Activated CD4-positive, alpha-beta T cell treated with anti-CD3 and anti-CD28 coated beads for 36 hours (primary cell): Measurements from ENCODE around the gene SMAGP. TPM values are rescaled to one million over a fixed set of nuclear protein-coding genes. Genes with fewer than 3 reads are reported as not detected.
"Not testable (repeated sequence)": the region's sequence is repeated elsewhere in the genome, so short reads cannot be mapped to it uniquely, and the experiment has no call there.

Source experiments
- ATAC-seq: fragments of 200-7000 bp; cut with Tn5 transposase; one replicate; pipeline ENCODE4 v1.10.0; 2021; ENCODE audit warnings: mild to moderate bottlenecking, moderate library complexity
- CTCF ChIA-PET: fragments of 350-600 bp; sonication (Branson Sonifier 250); formaldehyde crosslinking; loops from one replicate; lab custom pipeline; 2021; ENCODE audit warnings: antibody characterized with exemption; lab: Charles Lee
- POLR2A ChIA-PET: fragments of 350-600 bp; sonication (Branson Sonifier 250); formaldehyde crosslinking; loops from one replicate; lab custom pipeline; 2021; ENCODE audit warnings: antibody characterized with exemption, inconsistent platforms; lab: Charles Lee
- DNase-seq: peaks from one replicate; pipeline ENCODE4 v3.0.0-alpha.2; 2020
- H3K27ac Mint-ChIP-seq: one replicate; pipeline ENCODE4 v1.8.0; 2021; ENCODE audit warnings: mixed read lengths
- H3K27me3 Mint-ChIP-seq: one replicate; pipeline ENCODE4 v1.8.0; 2021; ENCODE audit warnings: mixed read lengths
- H3K36me3 Mint-ChIP-seq: one replicate; pipeline ENCODE4 v1.8.0; 2021; ENCODE audit warnings: low read depth, mixed read lengths
- H3K4me1 Mint-ChIP-seq: one replicate; pipeline ENCODE4 v1.8.0; 2021; ENCODE audit warnings: mixed read lengths
- H3K4me3 Mint-ChIP-seq: one replicate; pipeline ENCODE4 v1.8.0; 2021; ENCODE audit warnings: mild to moderate bottlenecking, moderate library complexity, mixed read lengths
- H3K9me3 Mint-ChIP-seq: one replicate; pipeline ENCODE4 v1.8.0; 2021; ENCODE audit warnings: low read depth, mixed read lengths
- intact Hi-C, 2 experiments: fragments of 100-400 bp; cut with DNase I in 1 of 2; cut with micrococcal nuclease in 1 of 2; formaldehyde crosslinking; loops; one replicate each; pipeline versions ENCODE4 v1.14.2 to v1.15.1; 2022 to 2024; cut with DNase I, micrococcal nuclease
- total RNA-seq, 2 experiments: library from RNA; stranded (reverse); gene quantifications; one replicate each; pipeline ENCODE4 v1.2.3, GENCODE V29; 2021

Gene SMAGP
- total RNA-seq = under 1 TPM; 0.69 to 0.86 TPM

- Mint-ChIP-seq H3K4me1 (peaks cover 18% of the 10 kb centered on the region), H3K27me3 (peaks cover 14% of the 10 kb centered on the region), H3K27ac (no peak within 1 kb of the TSS), H3K4me3 (peak within 1 kb of the TSS; percentile 78), H3K9me3 (peaks cover 2% of the 10 kb centered on the region), H3K36me3 (no peaks in the 10 kb centered on the region)
- CTCF ChIA-PET = interaction anchor here (0.6 to 5.2 kb wide), 11 partner anchors 9 to 281 kb away, joined by 3 to 71 read pairs (median 4); partner anchors contain the start of gene POU6F1
- POLR2A ChIA-PET = interaction anchor here (0.6 to 1.1 kb wide), 5 partner anchors 30 to 246 kb away, joined by 3 to 7 read pairs (median 3); partner anchors contain the start of gene POU6F1
- ATAC-seq (peak; percentile 41), DNase-seq (peak; percentile 57)
- intact Hi-C loops = no loop called here
Observed at GRCh38 chr12:51270067-51270950, at the start of gene SMAGP. Gene SMAGP, minus strand, starts transcription at chr12:51270415. Its CDS starts 1,137 bp downstream, at chr12:51269278.

GRCh38 chr12:51318846-51319599, 48.8 kb upstream of the SMAGP start:
- ATAC-seq (peak; percentile 40), DNase-seq (peak; percentile 33)
- POLR2A ChIA-PET = interaction anchor here (0.6 kb wide), 3 partner anchors 44 to 237 kb away, joined by 3 to 5 read pairs (median 4); no protein-coding TSS in a partner anchor
- Mint-ChIP-seq H3K9me3 (no peaks in the 10 kb centered on the region), H3K36me3 (peaks cover 40% of the 10 kb centered on the region), H3K27me3 (no peaks in the 10 kb centered on the region), H3K27ac (peak overlapping the region; percentile 92), H3K4me3 (peak overlapping the region; percentile 44), H3K4me1 (peaks cover 66% of the 10 kb centered on the region)
- CTCF ChIA-PET = interaction anchor here (1.2 to 2.5 kb wide), 4 partner anchors 11 to 80 kb away, joined by 3 to 13 read pairs (median 6); partner anchors contain the start of gene DAZAP2
- intact Hi-C loops = no loop called here

- peaks cover 70% of the 10 kb centered on the region for H3K4me1 Mint-ChIP-seq
- H3K27me3 Mint-ChIP-seq, DNase-seq, H3K9me3 Mint-ChIP-seq, intact Hi-C loops, H3K4me3 Mint-ChIP-seq: not testable (repeated sequence)
- peak; percentile 20 for ATAC-seq
- CTCF ChIA-PET = interaction anchor here (0.6 to 2.5 kb wide), 10 partner anchors 11 to 492 kb away, joined by 3 to 13 read pairs (median 3); partner anchors contain the start of gene DAZAP2
- peaks cover 44% of the 10 kb centered on the region for H3K36me3 Mint-ChIP-seq
- peak overlapping the region; percentile 92 for H3K27ac Mint-ChIP-seq
- POLR2A ChIA-PET = interaction anchor here (0.6 kb wide), 1 partner anchor 43 kb away, joined by 5 read pairs; no protein-coding TSS in a partner anchor
Observed at GRCh38 chr12:51318057-51318806, 48.0 kb upstream of the SMAGP start.

- Mint-ChIP-seq H3K27ac (no peak overlapping the region), H3K4me1 (peaks cover 47% of the 10 kb centered on the region), H3K9me3 (no peaks in the 10 kb centered on the region), H3K27me3 (no peaks in the 10 kb centered on the region), H3K4me3 (no peak overlapping the region), H3K36me3 (peaks cover 32% of the 10 kb centered on the region)
- CTCF ChIA-PET = interaction anchor here (0.7 to 2.2 kb wide), 2 partner anchors 30 to 83 kb away, joined by 4 to 11 read pairs; no protein-coding TSS in a partner anchor
- DNase-seq = no peak
- intact Hi-C loops = no loop called here
- no peak for ATAC-seq
- POLR2A ChIA-PET = interaction anchor here (0.7 kb wide), 1 partner anchor 20 kb away, joined by 4 read pairs; no protein-coding TSS in a partner anchor
Observed at GRCh38 chr12:51311389-51311788, 41.2 kb upstream of the SMAGP start.

GRCh38 chr12:51307655-51308593, 37.7 kb upstream of the SMAGP start:
- intact Hi-C loops = no loop called here
- ATAC-seq (no peak), DNase-seq (no peak)
- H3K4me1 Mint-ChIP-seq = peaks cover 44% of the 10 kb centered on the region
- no peak overlapping the region for H3K4me3 Mint-ChIP-seq
- CTCF ChIA-PET = interaction anchor here (1.0 to 2.6 kb wide), 7 partner anchors 12 to 43 kb away, joined by 3 to 9 read pairs (median 4); no protein-coding TSS in a partner anchor
- H3K27ac Mint-ChIP-seq = peak overlapping the region; percentile 22
- no peaks in the 10 kb centered on the region for H3K27me3 Mint-ChIP-seq
- peaks cover 36% of the 10 kb centered on the region for H3K36me3 Mint-ChIP-seq
- no peaks in the 10 kb centered on the region for H3K9me3 Mint-ChIP-seq
- POLR2A ChIA-PET = no interaction called here

GRCh38 chr12:51306507-51306906, 36.3 kb upstream of the SMAGP start:
- intact Hi-C loops = no loop called here

GRCh38 chr12:51300768-51301167, 30.6 kb upstream of the SMAGP start:
- POLR2A ChIA-PET, H3K4me3 Mint-ChIP-seq, H3K27ac Mint-ChIP-seq, DNase-seq, H3K4me1 Mint-ChIP-seq, intact Hi-C loops, ATAC-seq, H3K27me3 Mint-ChIP-seq, H3K9me3 Mint-ChIP-seq: not testable (repeated sequence)
- peaks cover 35% of the 10 kb centered on the region for H3K36me3 Mint-ChIP-seq
- CTCF ChIA-PET = interaction anchor here (0.8 kb wide), 1 partner anchor 13 kb away, joined by 3 read pairs; no protein-coding TSS in a partner anchor

More at GRCh38 chr12:51306507-51306906, 36.3 kb upstream of the SMAGP start:
- Mint-ChIP-seq H3K36me3 (peaks cover 39% of the 10 kb centered on the region), H3K4me3 (no peak overlapping the region), H3K27ac (peak overlapping the region; percentile 27), H3K27me3 (no peaks in the 10 kb centered on the region), H3K4me1 (peaks cover 38% of the 10 kb centered on the region), H3K9me3 (no peaks in the 10 kb centered on the region)
- ChIA-PET CTCF (interaction anchor here (0.7 to 1.9 kb wide), 2 partner anchors 15 to 35 kb away, joined by 3 to 9 read pairs; no protein-coding TSS in a partner anchor), POLR2A (interaction anchor here (0.7 kb wide), 1 partner anchor 14 kb away, joined by 3 read pairs; no protein-coding TSS in a partner anchor)
- ATAC-seq (no peak), DNase-seq (no peak)

- ATAC-seq (no peak), DNase-seq (no peak)
- POLR2A ChIA-PET = no interaction called here
- Mint-ChIP-seq H3K4me3 (no peak overlapping the region), H3K36me3 (peaks cover 36% of the 10 kb centered on the region), H3K27ac (no peak overlapping the region), H3K27me3 (no peaks in the 10 kb centered on the region), H3K4me1 (peaks cover 21% of the 10 kb centered on the region), H3K9me3 (no peaks in the 10 kb centered on the region)
- CTCF ChIA-PET = interaction anchor here (0.6 to 1.2 kb wide), 2 partner anchors 45 to 896 kb away, joined by 3 read pairs; no protein-coding TSS in a partner anchor
- intact Hi-C loops = no loop called here
Observed at GRCh38 chr12:51295651-51296050, 25.4 kb upstream of the SMAGP start.

GRCh38 chr12:51294097-51294496, 23.9 kb upstream of the SMAGP start:
- H3K9me3 Mint-ChIP-seq, intact Hi-C loops, H3K27me3 Mint-ChIP-seq, H3K4me3 Mint-ChIP-seq, ATAC-seq, DNase-seq, POLR2A ChIA-PET: not testable (repeated sequence)
- peaks cover 24% of the 10 kb centered on the region for H3K4me1 Mint-ChIP-seq
- CTCF ChIA-PET = interaction anchor here (0.7 to 2.4 kb wide), 5 partner anchors 24 to 74 kb away, joined by 3 to 15 read pairs (median 3); no protein-coding TSS in a partner anchor
- H3K36me3 Mint-ChIP-seq = peaks cover 32% of the 10 kb centered on the region
- peak overlapping the region; percentile 85 for H3K27ac Mint-ChIP-seq
